Measurements from ENCODE around the gene ITGAE.
A peak's percentile ranks its signal among the peaks of the same experiment; 100 is the strongest.

Gene ITGAE

GRCh38 chr17:3770466-3770865, 30.5 kb downstream of the ITGAE start:
- in situ Hi-C loops (cut with MboI; ENCODE audit: low pct_unique_long_range_greater_than_20kb, low sequenced_read_pairs): no loop called here

GRCh38 chr17:3768769-3769168, 32.2 kb downstream of the ITGAE start:
- DNase-seq: no peak
- in situ Hi-C loops (cut with MboI; ENCODE audit: low pct_unique_long_range_greater_than_20kb, low sequenced_read_pairs): no loop called here

More at GRCh38 chr17:3770466-3770865, 30.5 kb downstream of the ITGAE start:
- peak; percentile 35 for DNase-seq

- DNase-seq: no peak
- in situ Hi-C loops (cut with MboI; ENCODE audit: low pct_unique_long_range_greater_than_20kb, low sequenced_read_pairs): no loop called here
Observed at GRCh38 chr17:3768341-3768740, 32.6 kb downstream of the ITGAE start.

GRCh38 chr17:3766779-3767178, 34.2 kb downstream of the ITGAE start:
- no peak for DNase-seq
- in situ Hi-C loops (cut with MboI; ENCODE audit: low pct_unique_long_range_greater_than_20kb, low sequenced_read_pairs): no loop called here

- DNase-seq: no peak
- in situ Hi-C loops (cut with MboI; ENCODE audit: low pct_unique_long_range_greater_than_20kb, low sequenced_read_pairs): no loop called here
Observed at GRCh38 chr17:3765981-3766380, 35.0 kb downstream of the ITGAE start.

- no peak for DNase-seq
- in situ Hi-C loops (cut with MboI; ENCODE audit: low pct_unique_long_range_greater_than_20kb, low sequenced_read_pairs): no loop called here
Observed at GRCh38 chr17:3763777-3764170, 37.2 kb downstream of the ITGAE start.

GRCh38 chr17:3762922-3763776, 37.8 kb downstream of the ITGAE start:
- in situ Hi-C loops (cut with MboI; ENCODE audit: low pct_unique_long_range_greater_than_20kb, low sequenced_read_pairs): no loop called here
- DNase-seq: no peak

GRCh38 chr17:3761918-3762380, 39.0 kb downstream of the ITGAE start:
- in situ Hi-C loops (cut with MboI; ENCODE audit: low pct_unique_long_range_greater_than_20kb, low sequenced_read_pairs): no loop called here
- DNase-seq: no peak

- in situ Hi-C loops (cut with MboI; ENCODE audit: low pct_unique_long_range_greater_than_20kb, low sequenced_read_pairs): no loop called here
- no peak for DNase-seq
Observed at GRCh38 chr17:3761036-3761917, 39.7 kb downstream of the ITGAE start.

- no peak for DNase-seq
- in situ Hi-C loops (cut with MboI; ENCODE audit: low pct_unique_long_range_greater_than_20kb, low sequenced_read_pairs): no loop called here
Observed at GRCh38 chr17:3759597-3760216, 41.3 kb downstream of the ITGAE start.

- DNase-seq: no peak
- in situ Hi-C loops (cut with MboI; ENCODE audit: low pct_unique_long_range_greater_than_20kb, low sequenced_read_pairs): no loop called here
Observed at GRCh38 chr17:3755335-3756030, 45.5 kb downstream of the ITGAE start.

- DNase-seq: no peak
- in situ Hi-C loops (cut with MboI; ENCODE audit: low pct_unique_long_range_greater_than_20kb, low sequenced_read_pairs): no loop called here
Observed at GRCh38 chr17:3754458-3755334, 46.3 kb downstream of the ITGAE start.

- no peak for DNase-seq
- in situ Hi-C loops (cut with MboI; ENCODE audit: low pct_unique_long_range_greater_than_20kb, low sequenced_read_pairs): no loop called here
Observed at GRCh38 chr17:3754066-3754457, 46.9 kb downstream of the ITGAE start.

GRCh38 chr17:3753624-3754023, 47.4 kb downstream of the ITGAE start:
- in situ Hi-C loops (cut with MboI; ENCODE audit: low pct_unique_long_range_greater_than_20kb, low sequenced_read_pairs): no loop called here
- no peak for DNase-seq

GRCh38 chr17:3751836-3752235, 49.2 kb downstream of the ITGAE start:
- in situ Hi-C loops (cut with MboI; ENCODE audit: low pct_unique_long_range_greater_than_20kb, low sequenced_read_pairs): no loop called here

GRCh38 chr17:3750926-3751325, 50.1 kb downstream of the ITGAE start:
- no peak for DNase-seq
- in situ Hi-C loops (cut with MboI; ENCODE audit: low pct_unique_long_range_greater_than_20kb, low sequenced_read_pairs): no loop called here

More at GRCh38 chr17:3751836-3752235, 49.2 kb downstream of the ITGAE start:
- DNase-seq: no peak

- in situ Hi-C loops (cut with MboI; ENCODE audit: low pct_unique_long_range_greater_than_20kb, low sequenced_read_pairs): no loop called here
- DNase-seq: no peak
Observed at GRCh38 chr17:3750296-3750695, 50.7 kb downstream of the ITGAE start.

GRCh38 chr17:3748576-3748975, 52.4 kb downstream of the ITGAE start:
- in situ Hi-C loops (cut with MboI; ENCODE audit: low pct_unique_long_range_greater_than_20kb, low sequenced_read_pairs): no loop called here
- DNase-seq: no peak
